ENCODE results near the gene SCLT1.

- peak in 1 of 2 donors; percentile 23 for TF ChIP-seq POLR2A (IDR thresholded peaks at IDR 0.05)
- TF ChIP-seq, protein P1, sequence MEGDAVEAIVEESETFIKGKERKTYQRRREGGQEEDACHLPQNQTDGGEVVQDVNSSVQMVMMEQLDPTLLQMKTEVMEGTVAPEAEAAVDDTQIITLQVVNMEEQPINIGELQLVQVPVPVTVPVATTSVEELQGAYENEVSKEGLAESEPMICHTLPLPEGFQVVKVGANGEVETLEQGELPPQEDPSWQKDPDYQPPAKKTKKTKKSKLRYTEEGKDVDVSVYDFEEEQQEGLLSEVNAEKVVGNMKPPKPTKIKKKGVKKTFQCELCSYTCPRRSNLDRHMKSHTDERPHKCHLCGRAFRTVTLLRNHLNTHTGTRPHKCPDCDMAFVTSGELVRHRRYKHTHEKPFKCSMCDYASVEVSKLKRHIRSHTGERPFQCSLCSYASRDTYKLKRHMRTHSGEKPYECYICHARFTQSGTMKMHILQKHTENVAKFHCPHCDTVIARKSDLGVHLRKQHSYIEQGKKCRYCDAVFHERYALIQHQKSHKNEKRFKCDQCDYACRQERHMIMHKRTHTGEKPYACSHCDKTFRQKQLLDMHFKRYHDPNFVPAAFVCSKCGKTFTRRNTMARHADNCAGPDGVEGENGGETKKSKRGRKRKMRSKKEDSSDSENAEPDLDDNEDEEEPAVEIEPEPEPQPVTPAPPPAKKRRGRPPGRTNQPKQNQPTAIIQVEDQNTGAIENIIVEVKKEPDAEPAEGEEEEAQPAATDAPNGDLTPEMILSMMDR (IDR thresholded peaks at IDR 0.05): no peak
These were observed 248.4 kb downstream of the SCLT1 start for GRCh38 chr4:128844931-128845330.
